Activated naive CD8-positive, alpha-beta T cell treated with anti-CD3 and anti-CD28 coated beads, Interleukin-2, amount 50 U/mL, for 24 hours (primary cell): ENCODE data around the gene APOBEC3C.

ENCODE experiments used
- ATAC-seq: fragments of 150-1000 bp; cut with Tn5 transposase; one replicate; pipeline ENCODE4 v1.10.0; 2021
- DNase-seq: peaks from one replicate; pipeline ENCODE4 v3.0.0; 2021
- H3K27ac Mint-ChIP-seq: one replicate; pipeline ENCODE4 v1.8.0; 2021; ENCODE audit warnings: mild to moderate bottlenecking, mixed read lengths
- H3K27me3 Mint-ChIP-seq: one replicate; pipeline ENCODE4 v1.8.0; 2021; ENCODE audit warnings: mixed read lengths
- H3K36me3 Mint-ChIP-seq: one replicate; pipeline ENCODE4 v1.8.0; 2021; ENCODE audit warnings: low read depth, mixed read lengths
- H3K4me1 Mint-ChIP-seq: one replicate; pipeline ENCODE4 v1.8.0; 2021; ENCODE audit warnings: mixed read lengths
- H3K4me3 Mint-ChIP-seq: one replicate; pipeline ENCODE4 v1.8.0; 2021; ENCODE audit warnings: mild to moderate bottlenecking, moderate library complexity, mixed read lengths
- H3K9me3 Mint-ChIP-seq: one replicate; pipeline ENCODE4 v1.8.0; 2021; ENCODE audit warnings: mixed read lengths

The APOBEC3C gene

DNA sequence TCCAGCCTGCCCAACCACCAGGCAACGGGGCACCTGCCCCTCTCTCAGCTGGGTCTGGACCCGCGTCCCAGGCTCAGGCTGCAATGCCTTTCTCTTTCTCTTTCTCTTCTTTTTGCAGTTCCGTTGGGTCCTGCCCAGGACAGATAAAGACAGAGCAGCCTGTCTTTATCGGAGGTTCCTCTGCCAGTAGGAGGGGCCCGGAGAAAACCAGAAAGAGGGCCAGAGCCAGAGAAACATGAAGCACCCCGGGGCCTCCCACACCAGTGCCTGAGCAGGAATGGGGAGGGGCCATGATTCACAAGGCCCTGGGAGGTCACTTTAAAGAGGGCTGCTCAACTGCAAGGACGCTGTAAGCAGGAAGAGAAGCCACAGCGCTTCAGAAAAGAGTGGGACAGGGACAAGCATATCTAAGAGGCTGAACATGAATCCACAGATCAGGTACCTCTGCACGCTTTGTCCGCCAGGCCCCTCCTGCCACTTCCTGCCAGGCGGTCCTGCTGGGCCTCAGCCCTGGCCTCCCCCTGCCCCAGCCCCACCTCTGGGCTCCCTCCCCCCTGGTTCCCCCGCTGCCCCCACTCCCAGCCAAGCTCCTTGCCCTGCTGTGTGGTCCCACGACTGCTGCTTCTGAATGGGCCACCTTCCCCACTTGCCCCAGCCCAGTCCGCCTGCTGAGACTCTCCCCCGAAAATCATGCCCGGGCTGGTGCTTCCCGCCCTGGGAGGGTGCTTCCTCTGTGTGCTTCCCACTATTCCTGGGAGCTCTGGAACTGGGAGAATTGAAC is at the start of gene APOBEC3C:
APOBEC3C (plus strand) TSS at position 316 of the 781 bp plus-strand sequence; CDS start at position 422, 106 bp downstream.
- Mint-ChIP-seq H3K36me3 (peaks cover 6% of the 10 kb centered on the region), H3K4me1 (peaks cover 39% of the 10 kb centered on the region), H3K9me3 (no peaks in the 10 kb centered on the region), H3K27ac (peak within 1 kb of the TSS; percentile 94), H3K4me3 (peak within 1 kb of the TSS; percentile 95), H3K27me3 (no peaks in the 10 kb centered on the region)
- DNase-seq (peak; percentile 81), ATAC-seq (peak; percentile 99)

DNA sequence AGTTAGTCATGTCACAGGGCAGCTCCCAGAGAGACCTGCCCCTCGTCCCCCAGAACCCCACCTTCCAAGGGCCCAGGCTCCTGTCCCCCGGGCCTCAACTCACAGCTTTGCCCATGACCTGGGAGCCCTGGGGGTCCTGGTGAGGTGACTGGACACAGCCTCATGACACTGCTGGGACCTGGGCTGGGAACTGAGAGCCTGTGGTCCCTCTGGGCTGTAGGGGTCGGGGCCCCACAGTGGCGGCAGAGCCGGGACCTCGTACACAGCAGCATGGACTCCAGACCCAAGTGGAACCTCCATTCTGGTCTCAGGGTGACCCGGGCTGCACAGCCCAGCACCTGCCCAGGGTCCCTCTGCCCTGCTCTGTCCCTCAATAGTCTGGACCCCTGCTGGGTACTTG is 49.8 kb upstream of the APOBEC3C start:
- no peak for DNase-seq
- H3K4me3 Mint-ChIP-seq, result no peak overlapping the region
- H3K36me3 Mint-ChIP-seq, result no peaks in the 10 kb centered on the region
- no peak overlapping the region for H3K27ac Mint-ChIP-seq
- no peaks in the 10 kb centered on the region for H3K4me1 Mint-ChIP-seq
- ATAC-seq, result no peak
- H3K27me3 Mint-ChIP-seq, result peaks cover 3% of the 10 kb centered on the region
- no peaks in the 10 kb centered on the region for H3K9me3 Mint-ChIP-seq

DNA sequence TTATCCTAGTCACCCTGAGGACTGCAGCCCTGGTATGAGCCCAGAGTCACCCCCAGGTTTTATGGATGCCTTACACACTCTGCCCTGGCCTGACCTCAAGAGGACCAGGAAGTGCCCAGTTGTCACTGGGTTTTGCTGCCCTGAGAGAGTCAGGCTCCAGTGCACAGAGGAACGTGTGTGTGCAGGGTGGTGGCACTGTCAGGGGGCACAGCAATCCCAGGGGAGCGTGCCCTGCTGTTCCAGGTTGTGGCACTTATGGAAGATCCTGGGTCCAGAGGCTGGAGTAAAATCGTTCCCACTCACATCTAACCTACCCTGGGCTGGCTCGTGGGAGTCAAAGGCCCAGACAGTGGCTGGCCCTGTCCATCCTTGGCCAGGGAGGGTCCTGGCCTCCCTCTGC is 49.1 kb upstream of the APOBEC3C start:
- DNase-seq (no peak), ATAC-seq (no peak)
- no peaks in the 10 kb centered on the region for H3K4me1 Mint-ChIP-seq
- peaks cover 3% of the 10 kb centered on the region for H3K27me3 Mint-ChIP-seq
- no peak overlapping the region for H3K27ac Mint-ChIP-seq
- no peaks in the 10 kb centered on the region for H3K9me3 Mint-ChIP-seq
- no peaks in the 10 kb centered on the region for H3K36me3 Mint-ChIP-seq
- no peak overlapping the region for H3K4me3 Mint-ChIP-seq

DNA sequence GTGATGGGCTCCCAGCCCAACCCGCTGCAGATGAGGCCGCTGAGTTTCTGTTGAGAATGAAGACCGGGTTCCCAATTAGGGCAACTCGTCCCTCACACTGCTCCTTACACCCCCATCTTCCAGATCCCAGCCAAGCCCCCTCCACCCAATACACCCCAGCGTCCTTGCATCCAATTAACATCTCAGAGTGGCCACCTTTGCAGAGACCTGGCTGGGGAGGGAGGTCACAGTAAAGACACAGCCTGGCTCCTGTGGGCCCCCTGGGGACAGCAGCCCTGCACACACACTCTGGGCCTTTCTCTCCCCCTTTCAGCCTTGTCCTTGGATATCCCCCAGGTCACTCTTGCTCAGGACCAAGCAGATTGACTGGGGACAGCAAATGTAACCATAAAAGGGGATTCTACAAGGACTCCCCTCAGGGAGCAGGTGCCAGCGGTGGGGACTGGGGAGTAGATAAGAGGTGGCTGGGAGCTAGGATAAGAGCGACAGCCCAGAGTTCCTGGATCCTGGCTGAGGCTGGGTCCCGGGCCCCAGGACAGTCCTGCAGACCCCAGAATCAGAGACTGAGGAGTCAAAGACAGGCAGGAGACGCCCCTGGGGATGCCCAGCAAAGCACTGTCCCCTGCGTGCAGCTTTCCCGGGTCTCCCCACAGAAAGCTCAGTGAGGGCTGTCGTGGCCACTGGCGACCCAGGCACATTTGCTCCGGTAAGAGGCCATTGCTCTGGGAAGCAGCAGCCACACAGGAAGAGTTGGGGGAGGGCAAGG is 48.3 kb upstream of the APOBEC3C start:
- no peaks in the 10 kb centered on the region for H3K9me3 Mint-ChIP-seq
- no peak for DNase-seq
- no peak for ATAC-seq
- H3K4me1 Mint-ChIP-seq, result no peaks in the 10 kb centered on the region
- H3K27ac Mint-ChIP-seq, result no peak overlapping the region
- no peak overlapping the region for H3K4me3 Mint-ChIP-seq
- H3K27me3 Mint-ChIP-seq, result peaks cover 6% of the 10 kb centered on the region
- no peaks in the 10 kb centered on the region for H3K36me3 Mint-ChIP-seq

DNA sequence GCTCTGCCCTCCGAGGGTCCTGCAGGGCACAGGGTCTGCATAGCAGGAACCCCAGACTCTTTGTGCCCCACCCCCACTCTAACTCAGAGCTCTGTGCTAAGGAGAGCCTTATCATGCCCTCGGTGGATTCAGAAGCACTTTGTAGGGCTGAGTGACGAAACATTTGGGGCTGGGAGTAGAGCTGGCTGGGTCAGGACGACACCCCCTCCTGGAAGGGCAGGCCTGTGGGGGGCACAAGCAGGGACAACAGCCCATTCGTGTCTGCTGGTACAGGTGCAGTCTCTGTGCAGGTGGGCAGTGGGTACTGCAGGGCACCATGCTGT is 47.7 kb upstream of the APOBEC3C start:
- Mint-ChIP-seq H3K36me3 (no peaks in the 10 kb centered on the region), H3K9me3 (no peaks in the 10 kb centered on the region)

DNA sequence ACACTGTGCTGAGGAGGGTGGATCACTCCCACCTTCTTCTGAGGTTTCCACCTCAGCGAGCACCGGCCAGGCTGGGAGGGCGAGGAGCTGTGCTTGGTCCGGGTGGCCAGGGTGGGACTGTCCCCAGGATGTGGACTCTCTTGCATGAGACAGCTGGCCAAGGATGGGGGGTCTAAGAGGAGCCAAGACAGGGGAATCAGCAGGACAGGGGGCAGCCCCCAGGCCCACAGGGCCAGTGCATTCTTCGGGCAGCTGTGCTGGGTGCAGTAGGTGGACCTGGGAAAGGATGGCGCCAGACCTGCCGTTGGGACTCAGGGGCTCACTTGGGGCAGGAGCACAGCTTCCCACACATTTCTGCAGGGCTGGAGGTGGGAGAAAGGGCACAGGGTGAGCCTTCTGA is 47.1 kb upstream of the APOBEC3C start:
- DNase-seq (no peak), ATAC-seq (no peak)
- Mint-ChIP-seq H3K4me1 (no peaks in the 10 kb centered on the region), H3K4me3 (no peak overlapping the region), H3K27ac (no peak overlapping the region), H3K9me3 (no peaks in the 10 kb centered on the region), H3K36me3 (no peaks in the 10 kb centered on the region), H3K27me3 (peaks cover 6% of the 10 kb centered on the region)

More for the DNA sequence above, 47.7 kb upstream of the APOBEC3C start:
- Mint-ChIP-seq H3K4me1 (no peaks in the 10 kb centered on the region), H3K27me3 (peaks cover 6% of the 10 kb centered on the region), H3K4me3 (no peak overlapping the region), H3K27ac (no peak overlapping the region)
- no peak for ATAC-seq
- DNase-seq, result no peak

DNA sequence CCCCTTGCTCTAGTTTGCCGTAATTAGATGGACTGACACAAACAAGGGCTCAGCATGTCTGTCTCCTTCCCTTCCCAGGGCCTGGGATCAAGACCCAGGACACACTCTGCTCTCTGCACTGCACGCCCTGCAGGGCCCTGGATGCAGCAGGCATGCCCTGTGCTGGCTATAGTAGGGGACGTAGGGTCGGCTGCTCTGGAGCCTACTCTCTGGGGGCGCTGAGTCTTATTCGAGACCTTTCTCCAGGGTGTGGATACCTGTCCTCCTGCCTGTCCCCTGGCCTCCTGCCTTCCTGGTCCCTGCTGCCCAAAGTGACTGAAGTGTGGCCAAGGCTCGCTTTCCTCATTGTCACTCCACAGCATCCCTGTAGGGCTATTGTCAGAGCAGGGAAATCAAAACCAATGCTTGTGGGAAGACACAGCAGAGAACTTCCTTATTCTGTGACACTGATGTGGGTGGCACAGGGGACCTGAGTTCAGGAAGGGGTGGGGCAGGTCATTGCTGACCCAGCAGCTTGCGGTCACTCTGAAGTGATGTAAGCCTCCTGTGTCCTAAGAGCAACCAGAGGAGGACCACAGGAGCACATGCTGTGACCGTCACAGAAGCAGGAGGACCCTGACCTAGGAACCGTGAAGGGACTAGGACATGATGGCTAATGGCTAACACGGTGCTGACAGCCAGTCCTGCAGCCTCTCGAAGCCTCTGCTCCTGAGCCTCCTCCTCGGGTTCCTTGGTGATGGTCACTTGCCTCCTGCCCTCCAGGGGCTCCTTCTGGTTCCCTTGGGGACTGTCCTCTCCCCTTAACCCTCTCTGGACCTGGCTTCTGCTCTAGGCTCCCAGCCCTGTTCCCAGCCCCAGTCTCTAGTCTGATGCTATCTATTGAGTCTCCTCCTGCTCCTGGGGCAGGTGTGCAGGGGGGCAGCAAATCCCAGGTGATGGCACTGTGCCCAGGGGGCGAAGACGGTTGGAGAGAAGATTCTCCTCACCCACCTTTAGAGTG is 46.3 kb upstream of the APOBEC3C start:
- H3K27me3 Mint-ChIP-seq, result peaks cover 6% of the 10 kb centered on the region
- no peaks in the 10 kb centered on the region for H3K36me3 Mint-ChIP-seq
- no peaks in the 10 kb centered on the region for H3K9me3 Mint-ChIP-seq
- H3K4me1 Mint-ChIP-seq, result no peaks in the 10 kb centered on the region
- H3K27ac Mint-ChIP-seq, result no peak overlapping the region
- H3K4me3 Mint-ChIP-seq, result no peak overlapping the region
- no peak for ATAC-seq
- no peak for DNase-seq

DNA sequence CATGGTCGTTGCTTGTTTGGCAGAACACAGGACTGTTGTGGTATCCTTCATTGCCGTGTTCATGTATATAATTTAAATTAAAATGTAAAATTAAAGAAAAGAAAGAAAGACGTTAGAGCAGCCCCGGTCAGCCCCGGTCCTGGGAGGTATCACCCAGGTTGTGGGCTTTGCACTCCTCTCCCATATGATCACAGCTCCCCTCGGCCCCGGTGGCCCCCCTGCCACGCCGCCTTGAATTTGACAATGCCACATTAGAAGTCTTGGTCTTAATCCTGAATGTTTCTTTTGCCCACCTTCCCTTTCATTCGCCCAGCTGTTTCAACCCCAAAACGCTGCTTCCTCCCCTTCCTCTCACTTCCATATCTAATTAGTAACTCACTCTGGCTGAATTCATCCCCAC is 45.3 kb upstream of the APOBEC3C start:
- Mint-ChIP-seq H3K36me3 (no peaks in the 10 kb centered on the region), H3K9me3 (no peaks in the 10 kb centered on the region), H3K27me3 (peaks cover 6% of the 10 kb centered on the region), H3K4me1 (no peaks in the 10 kb centered on the region), H3K4me3 (no peak overlapping the region), H3K27ac (no peak overlapping the region)
- DNase-seq (no peak), ATAC-seq (no peak)

DNA sequence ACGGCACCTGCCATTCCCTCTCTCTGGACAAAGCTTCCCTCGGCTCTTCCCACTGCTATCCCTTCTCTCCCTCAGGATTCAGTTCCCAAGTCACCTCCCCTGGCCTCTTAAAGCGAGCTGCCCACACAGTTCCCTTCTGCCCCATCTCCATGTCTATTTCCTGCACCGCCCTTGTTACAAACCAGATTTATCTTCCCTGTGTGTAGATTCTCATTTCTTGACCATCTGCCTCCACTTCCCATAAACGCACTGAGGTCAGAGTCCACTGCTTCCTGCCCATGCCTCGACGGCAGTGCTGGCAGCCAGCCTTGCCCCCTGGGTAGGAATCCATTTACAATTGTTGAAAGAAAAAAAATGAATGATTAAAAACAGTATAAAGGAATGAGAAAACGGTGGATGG is 43.5 kb upstream of the APOBEC3C start:
- no peaks in the 10 kb centered on the region for H3K9me3 Mint-ChIP-seq
- ATAC-seq (no peak), DNase-seq (no peak)
- peaks cover 6% of the 10 kb centered on the region for H3K27me3 Mint-ChIP-seq
- H3K36me3 Mint-ChIP-seq, result no peaks in the 10 kb centered on the region
- no peaks in the 10 kb centered on the region for H3K4me1 Mint-ChIP-seq
- H3K27ac Mint-ChIP-seq, result no peak overlapping the region
- H3K4me3 Mint-ChIP-seq, result no peak overlapping the region

DNA sequence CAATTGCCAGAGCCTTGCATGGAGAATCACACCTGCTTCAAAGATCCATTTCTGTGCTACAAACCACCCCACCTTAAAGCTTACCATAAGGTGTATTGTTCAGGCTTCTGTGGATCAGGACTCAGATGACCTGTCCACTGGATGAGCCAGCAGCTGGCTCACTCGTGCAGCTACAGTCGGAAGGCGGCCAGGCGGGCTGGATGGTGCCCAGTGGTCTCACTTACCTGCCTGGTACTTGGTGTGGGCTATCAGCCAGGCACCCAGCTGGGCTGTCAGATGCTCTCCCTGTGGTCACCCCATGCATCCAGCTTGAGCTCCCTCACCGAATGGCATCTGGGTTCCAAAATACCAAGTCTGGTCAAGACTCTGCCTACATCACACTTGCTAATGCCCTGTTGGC is 42.9 kb upstream of the APOBEC3C start:
- H3K36me3 Mint-ChIP-seq, result no peaks in the 10 kb centered on the region
- no peak overlapping the region for H3K4me3 Mint-ChIP-seq
- no peak overlapping the region for H3K27ac Mint-ChIP-seq
- no peaks in the 10 kb centered on the region for H3K4me1 Mint-ChIP-seq
- no peaks in the 10 kb centered on the region for H3K9me3 Mint-ChIP-seq
- no peak for ATAC-seq
- DNase-seq, result no peak
- peaks cover 6% of the 10 kb centered on the region for H3K27me3 Mint-ChIP-seq

DNA sequence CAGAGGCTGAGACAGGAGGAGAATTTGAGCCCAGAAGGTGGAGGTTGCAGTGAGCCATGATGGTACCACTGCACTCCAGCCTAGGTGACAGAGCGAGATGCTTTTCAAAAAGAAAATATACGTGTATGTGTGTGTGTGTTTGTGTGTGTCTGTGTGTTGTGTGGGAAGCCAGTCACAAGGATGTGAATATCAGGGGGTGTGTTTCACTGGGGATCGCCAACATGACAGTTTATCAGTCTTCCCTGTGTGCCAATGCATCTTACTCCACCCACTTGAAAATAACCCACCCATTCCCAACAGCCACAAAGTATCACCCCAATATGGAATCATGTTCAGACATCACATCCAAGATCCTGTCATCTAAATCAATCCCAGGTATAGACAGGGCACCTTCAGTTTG is 42.3 kb upstream of the APOBEC3C start:
- Mint-ChIP-seq H3K9me3 (no peaks in the 10 kb centered on the region), H3K36me3 (no peaks in the 10 kb centered on the region), H3K4me3 (no peak overlapping the region), H3K4me1 (no peaks in the 10 kb centered on the region), H3K27me3 (peaks cover 6% of the 10 kb centered on the region), H3K27ac (no peak overlapping the region)
- ATAC-seq, result no peak
- no peak for DNase-seq

DNA sequence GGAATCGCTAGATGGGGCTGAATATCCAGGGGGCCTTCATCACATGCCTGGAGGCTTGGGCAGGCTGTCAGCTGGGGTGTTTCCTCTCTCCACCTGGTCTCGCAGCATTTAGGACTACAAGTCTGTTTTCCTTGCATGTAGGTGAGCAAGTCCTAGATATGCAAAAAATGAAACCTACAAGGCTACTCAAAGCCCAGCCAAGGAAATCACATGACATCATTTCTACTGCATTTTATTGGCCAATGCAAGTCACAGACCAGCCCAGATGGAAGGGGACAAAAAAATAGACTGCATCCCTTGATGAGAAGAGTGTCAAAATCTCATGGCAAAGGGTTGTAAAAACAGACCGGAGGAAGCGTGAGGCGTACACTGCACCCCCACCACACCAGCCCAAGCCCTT is 41.5 kb upstream of the APOBEC3C start:
- H3K4me3 Mint-ChIP-seq, result no peak overlapping the region
- peaks cover 2% of the 10 kb centered on the region for H3K4me1 Mint-ChIP-seq
- ATAC-seq, result no peak
- H3K36me3 Mint-ChIP-seq, result no peaks in the 10 kb centered on the region
- DNase-seq, result no peak
- no peak overlapping the region for H3K27ac Mint-ChIP-seq
- no peaks in the 10 kb centered on the region for H3K9me3 Mint-ChIP-seq
- H3K27me3 Mint-ChIP-seq, result peaks cover 6% of the 10 kb centered on the region

DNA sequence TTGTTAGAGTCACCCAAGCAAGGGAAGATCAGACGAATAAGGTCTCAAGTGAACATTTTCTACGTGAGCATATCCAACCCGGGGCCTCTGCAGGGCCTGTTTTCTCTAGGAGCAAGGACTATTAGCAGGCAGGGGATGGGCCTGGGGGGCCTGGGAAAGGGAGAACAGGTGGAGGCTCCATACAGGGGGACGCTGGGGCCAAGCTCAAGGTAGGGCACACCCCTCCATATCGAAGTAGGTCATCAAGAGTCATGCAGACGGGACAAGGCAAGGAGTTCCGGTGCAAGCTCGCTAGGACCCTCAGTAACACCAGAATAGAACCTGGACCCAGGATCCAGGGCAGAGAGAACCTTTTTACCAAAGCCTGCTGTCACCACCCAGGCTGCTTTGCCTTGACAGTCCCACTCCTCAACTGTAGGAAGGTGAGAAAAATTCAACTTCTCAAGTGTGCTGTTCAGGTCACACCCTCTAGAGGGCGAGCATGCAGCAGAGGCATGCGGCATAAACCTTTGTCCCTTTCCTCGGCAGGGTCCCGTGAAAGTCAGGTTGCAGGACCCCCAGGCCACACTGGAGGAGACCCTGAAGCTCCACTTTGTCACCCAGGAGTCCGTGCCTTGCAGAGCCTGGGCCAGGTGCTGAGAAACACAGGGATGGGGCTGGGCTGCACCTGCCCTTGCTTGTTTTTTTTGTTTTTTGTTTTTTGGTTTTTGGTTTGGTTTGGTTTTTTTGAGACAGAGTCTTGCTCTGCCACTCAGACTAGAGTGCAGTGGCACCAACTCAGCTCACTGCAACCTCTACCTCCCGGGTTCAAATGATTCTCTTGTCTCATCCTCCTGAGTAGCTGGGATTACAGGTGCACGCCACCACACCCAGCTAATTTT is 40.5 kb upstream of the APOBEC3C start:
- Mint-ChIP-seq H3K9me3 (no peaks in the 10 kb centered on the region), H3K4me1 (peaks cover 2% of the 10 kb centered on the region), H3K27me3 (peaks cover 6% of the 10 kb centered on the region), H3K4me3 (no peak overlapping the region), H3K36me3 (no peaks in the 10 kb centered on the region), H3K27ac (no peak overlapping the region)
- no peak for DNase-seq
- ATAC-seq, result no peak
